ENCODE data around the gene PDZRN4.

- TF ChIP-seq CHD4 (IDR thresholded peaks at IDR 0.05; ENCODE audit: borderline replicate concordance) (no peak), KDM5A (IDR thresholded peaks at IDR 0.05) (no peak), CTCF (IDR thresholded peaks at IDR 0.05) (no peak), SREBF2 (IDR thresholded peaks at IDR 0.05) (no peak), POLR2A (IDR thresholded peaks at IDR 0.05; ENCODE audit: low read length) (no peak)
Measured at GRCh38 chr12:41521872-41522379, 333.8 kb downstream of the PDZRN4 start.
